HFF-Myc (cell line): Measurements from ENCODE around the gene SEZ6.

ENCODE experiments used
- DNase-seq: peaks from one replicate; pipeline ENCODE4 v3.0.0-alpha.2; 2011; ENCODE audit warnings: low read depth; ENCODE audit errors: extremely low read depth
- H3K4me3 ChIP-seq: replicated peaks from 2 replicates; pipeline ENCODE4 v1.5.1; 2011; ENCODE audit warnings: low read depth, mild to moderate bottlenecking, control low read depth, low read length
- TF ChIP-seq, protein P1 (sequence below): IDR thresholded peaks from 2 replicates; pipeline ENCODE4 v1.5.1; 2012; ENCODE audit warnings: mild to moderate bottlenecking, low read depth, low read length, control low read depth; ENCODE audit errors: missing control alignments

Gene SEZ6

GRCh38 chr17:28963841-28964240, 42.0 kb downstream of the SEZ6 start:
- TF ChIP-seq, protein P1, sequence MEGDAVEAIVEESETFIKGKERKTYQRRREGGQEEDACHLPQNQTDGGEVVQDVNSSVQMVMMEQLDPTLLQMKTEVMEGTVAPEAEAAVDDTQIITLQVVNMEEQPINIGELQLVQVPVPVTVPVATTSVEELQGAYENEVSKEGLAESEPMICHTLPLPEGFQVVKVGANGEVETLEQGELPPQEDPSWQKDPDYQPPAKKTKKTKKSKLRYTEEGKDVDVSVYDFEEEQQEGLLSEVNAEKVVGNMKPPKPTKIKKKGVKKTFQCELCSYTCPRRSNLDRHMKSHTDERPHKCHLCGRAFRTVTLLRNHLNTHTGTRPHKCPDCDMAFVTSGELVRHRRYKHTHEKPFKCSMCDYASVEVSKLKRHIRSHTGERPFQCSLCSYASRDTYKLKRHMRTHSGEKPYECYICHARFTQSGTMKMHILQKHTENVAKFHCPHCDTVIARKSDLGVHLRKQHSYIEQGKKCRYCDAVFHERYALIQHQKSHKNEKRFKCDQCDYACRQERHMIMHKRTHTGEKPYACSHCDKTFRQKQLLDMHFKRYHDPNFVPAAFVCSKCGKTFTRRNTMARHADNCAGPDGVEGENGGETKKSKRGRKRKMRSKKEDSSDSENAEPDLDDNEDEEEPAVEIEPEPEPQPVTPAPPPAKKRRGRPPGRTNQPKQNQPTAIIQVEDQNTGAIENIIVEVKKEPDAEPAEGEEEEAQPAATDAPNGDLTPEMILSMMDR, result no peak
- no peak for DNase-seq
- H3K4me3 ChIP-seq, result no peak overlapping the region

DNA sequence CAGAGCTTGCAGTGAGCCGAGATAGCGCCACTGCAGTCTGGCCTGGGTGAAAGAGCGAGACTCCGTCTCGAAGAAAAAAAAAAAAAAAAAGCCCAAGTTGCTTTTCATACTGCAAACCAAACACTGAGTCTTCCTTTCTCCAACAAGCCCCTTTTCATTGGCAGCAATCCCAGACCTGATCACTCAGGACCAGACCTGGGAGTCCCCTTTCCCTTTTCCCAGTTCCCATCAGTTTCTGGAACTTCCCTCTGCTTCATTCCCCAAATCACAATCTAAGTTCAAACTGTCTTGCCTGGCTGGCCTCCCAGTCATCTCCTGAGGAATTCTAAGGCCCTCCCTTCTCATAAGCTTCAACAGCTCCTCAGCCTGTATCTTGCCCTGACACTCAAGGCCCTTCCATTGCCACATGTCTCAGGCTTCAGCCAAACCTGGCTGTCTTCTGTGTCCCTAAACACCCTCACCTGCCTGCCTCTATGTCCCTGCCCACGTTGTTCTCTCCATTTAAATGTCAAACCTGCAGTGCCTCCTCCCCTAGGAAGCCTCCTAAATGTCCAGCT, 42.7 kb downstream of the SEZ6 start:
- TF ChIP-seq, protein P1, result no peak
- DNase-seq, result no peak

GRCh38 chr17:28961391-28961790, 44.4 kb downstream of the SEZ6 start:
- no peak for DNase-seq
- TF ChIP-seq, protein P1, result no peak
- H3K4me3 ChIP-seq, result no peak overlapping the region

More for the DNA sequence above, 42.7 kb downstream of the SEZ6 start:
- H3K4me3 ChIP-seq, result no peak overlapping the region

DNA sequence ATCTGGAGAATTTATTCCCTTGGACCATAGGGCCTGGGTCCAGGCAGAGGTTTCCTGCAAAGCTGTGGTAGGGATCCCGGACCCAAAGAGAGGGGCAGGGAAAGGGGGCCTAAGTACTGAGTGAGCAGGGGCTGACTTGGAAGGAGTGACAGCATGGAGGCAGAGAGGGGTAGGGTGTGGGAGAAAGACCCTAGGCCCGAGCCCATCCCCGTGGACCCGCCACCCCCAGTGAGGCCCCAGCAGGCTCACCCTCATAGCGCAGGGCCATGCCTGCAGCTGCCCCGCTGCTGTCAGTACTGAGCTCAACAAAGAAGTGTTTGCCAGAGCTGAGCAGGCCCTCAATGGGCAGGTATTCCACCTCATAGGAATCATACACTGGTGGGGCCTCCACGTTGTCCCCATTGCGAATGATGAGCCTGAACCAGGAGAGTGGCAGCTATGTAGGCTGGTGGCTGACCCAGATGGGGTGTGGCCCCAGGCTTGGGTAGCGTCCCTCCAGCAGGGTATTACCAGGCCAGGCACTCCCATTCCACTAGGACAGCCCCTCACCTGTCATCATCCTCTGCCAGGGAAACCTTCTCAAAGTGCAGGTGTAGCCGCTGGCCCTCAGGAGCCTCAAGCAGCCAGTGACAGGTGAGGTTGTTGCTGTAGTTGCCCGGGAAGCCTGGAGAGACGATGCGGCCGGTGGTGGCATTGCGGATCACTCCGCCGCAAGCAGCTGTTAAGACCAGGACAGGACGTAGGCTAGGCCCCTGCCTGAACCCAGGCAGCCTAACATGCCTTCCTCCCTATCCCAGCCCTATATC, 45.4 kb downstream of the SEZ6 start:
- H3K4me3 ChIP-seq, result no peak overlapping the region
- no peak for DNase-seq
- TF ChIP-seq, protein P1, result no peak

DNA sequence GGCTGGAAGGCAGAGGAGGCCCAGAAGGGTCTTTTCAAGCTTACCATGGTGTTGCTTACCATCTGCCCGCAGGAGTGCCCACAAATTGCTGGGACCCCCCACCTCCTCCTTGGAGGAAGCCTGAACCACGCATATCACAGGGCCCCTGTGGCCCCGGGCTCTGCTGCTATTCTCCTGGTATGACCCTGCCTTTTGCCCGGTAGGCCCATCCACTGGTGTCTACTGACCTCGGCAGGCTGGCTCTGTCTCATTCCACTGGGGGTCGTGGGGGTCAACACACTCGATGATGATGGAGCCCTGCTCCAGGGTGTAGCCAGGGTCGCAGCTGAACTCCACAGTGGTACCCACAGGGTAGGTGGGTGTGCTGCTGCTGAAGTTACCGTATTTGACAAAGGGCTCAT, 46.4 kb downstream of the SEZ6 start:
- H3K4me3 ChIP-seq, result no peak overlapping the region
- TF ChIP-seq, protein P1, result no peak
- no peak for DNase-seq

DNA sequence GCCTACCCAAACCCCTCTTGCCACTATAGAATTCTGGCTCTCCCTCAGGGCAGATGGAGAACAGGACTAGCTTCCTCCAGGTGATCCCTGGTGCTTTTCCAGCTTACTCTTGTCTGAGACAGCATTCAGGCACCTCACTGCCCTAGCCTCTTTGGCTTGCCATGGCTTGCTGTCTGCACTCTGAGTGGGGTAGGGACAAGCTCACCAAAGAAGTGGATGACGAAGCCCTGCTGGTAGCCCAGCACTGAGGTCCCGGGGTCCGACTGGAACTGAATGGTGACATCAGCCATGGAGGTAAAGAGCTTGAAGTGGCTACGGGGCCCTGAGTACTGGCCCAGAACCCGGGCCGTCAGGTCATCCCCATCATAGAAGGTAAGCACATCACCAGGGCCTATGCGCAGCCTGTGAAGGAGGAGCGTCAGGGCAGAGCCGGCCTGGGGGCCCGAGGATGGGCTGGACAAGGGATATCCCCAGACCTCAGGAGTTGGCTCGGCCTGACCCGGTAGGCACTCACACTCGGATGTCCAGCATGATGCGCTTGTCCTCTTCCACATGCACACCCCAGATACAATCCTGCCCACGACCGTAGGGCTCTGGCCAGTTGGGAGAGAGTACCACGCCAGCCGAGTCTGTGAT, 46.9 kb downstream of the SEZ6 start:
- TF ChIP-seq, protein P1, result no peak
- DNase-seq, result no peak

More for the DNA sequence above, 46.9 kb downstream of the SEZ6 start:
- H3K4me3 ChIP-seq, result no peak overlapping the region
